Measurements from ENCODE around the gene NR1D2.

The NR1D2 gene

DNA sequence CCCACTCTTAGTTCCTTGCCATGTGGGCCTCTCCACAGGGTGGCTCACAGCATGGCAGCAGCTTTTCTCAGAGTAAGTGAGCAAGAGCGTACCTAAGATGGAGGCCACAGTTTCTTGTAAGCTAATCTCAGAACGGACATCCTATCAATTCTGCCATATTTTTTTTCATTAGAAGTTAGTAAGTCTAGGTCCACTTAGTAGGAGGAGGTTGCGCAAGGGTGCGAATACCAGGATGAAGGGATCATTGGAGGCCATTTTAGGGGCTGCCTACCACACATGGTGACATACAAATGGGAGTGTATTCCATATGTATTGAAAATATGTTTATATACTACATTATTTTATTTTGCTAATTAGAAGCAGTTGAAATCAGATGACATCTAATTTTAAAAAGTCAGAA is 31.5 kb downstream of the NR1D2 start:
- no peak for TF ChIP-seq CTCF (IDR thresholded peaks at IDR 0.05; ENCODE audit: control insufficient read depth, extremely low read depth, insufficient read depth)
- no peak overlapping the region for H3K4me3 ChIP-seq (ENCODE audit: low read depth, low read length)
- DNase-seq (ENCODE audit: low read depth): no peak

DNA sequence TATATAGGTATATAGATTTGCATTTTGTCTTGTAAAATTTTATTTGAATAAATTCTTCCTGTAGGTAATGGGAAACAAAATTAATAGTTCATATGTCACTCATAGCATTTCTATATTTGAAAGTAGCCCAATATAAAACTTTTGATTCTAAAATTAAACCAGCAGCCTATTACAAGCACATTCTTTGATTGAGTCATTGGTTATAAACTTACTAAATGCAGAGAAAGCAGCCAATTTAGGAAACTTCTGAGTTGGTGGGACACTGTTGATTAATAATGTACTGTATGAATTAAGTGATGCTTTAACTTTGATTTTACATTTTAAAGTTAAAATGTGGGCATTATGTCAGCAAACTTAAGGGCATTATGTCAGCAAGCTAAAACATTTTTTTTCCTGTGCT is 34.5 kb downstream of the NR1D2 start:
- H3K4me3 ChIP-seq (ENCODE audit: low read depth, low read length): no peak overlapping the region
- no peak for DNase-seq (ENCODE audit: low read depth)
- no peak for TF ChIP-seq CTCF (IDR thresholded peaks at IDR 0.05; ENCODE audit: control insufficient read depth, extremely low read depth, insufficient read depth)

DNA sequence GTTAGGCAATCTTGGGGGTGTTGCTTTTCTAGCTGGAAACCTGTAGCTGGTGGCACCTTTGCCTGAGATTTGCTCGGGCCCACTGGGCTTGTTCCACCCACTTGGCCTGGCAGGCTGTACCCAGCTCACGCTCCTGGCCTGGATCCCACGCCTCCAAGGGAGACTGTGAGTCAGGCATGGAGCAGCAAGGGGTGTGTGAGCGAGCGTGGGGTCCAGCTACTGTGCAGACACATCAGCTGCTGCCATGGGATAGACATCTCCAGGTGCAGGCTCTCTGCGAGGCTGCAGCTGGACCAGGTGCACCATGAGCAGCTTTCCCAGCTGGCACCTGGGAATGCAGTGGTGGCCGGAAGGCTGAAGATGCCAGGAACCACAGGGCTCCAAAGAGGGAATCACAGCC is 36.0 kb downstream of the NR1D2 start:
- no peak for TF ChIP-seq CTCF (IDR thresholded peaks at IDR 0.05; ENCODE audit: control insufficient read depth, extremely low read depth, insufficient read depth)
- no peak for DNase-seq (ENCODE audit: low read depth)
- no peak overlapping the region for H3K4me3 ChIP-seq (ENCODE audit: low read depth, low read length)

GRCh38 chr3:23981955-23982354 is 36.9 kb downstream of the NR1D2 start:
- H3K4me3 ChIP-seq (ENCODE audit: low read depth, low read length): no peak overlapping the region
- no peak for DNase-seq (ENCODE audit: low read depth)
- TF ChIP-seq CTCF (IDR thresholded peaks at IDR 0.05; ENCODE audit: control insufficient read depth, extremely low read depth, insufficient read depth): no peak

GRCh38 chr3:23984934-23985333 is 39.8 kb downstream of the NR1D2 start:
- no peak overlapping the region for H3K4me3 ChIP-seq (ENCODE audit: low read depth, low read length)
- DNase-seq (ENCODE audit: low read depth): no peak
- TF ChIP-seq CTCF (IDR thresholded peaks at IDR 0.05; ENCODE audit: control insufficient read depth, extremely low read depth, insufficient read depth): no peak

GRCh38 chr3:23985747-23986544 is 40.9 kb downstream of the NR1D2 start:
- H3K4me3 ChIP-seq (ENCODE audit: low read depth, low read length): no peak overlapping the region
- no peak for TF ChIP-seq CTCF (IDR thresholded peaks at IDR 0.05; ENCODE audit: control insufficient read depth, extremely low read depth, insufficient read depth)
- no peak for DNase-seq (ENCODE audit: low read depth)

GRCh38 chr3:23987356-23987755 is 42.3 kb downstream of the NR1D2 start:
- TF ChIP-seq CTCF (IDR thresholded peaks at IDR 0.05; ENCODE audit: control insufficient read depth, extremely low read depth, insufficient read depth): no peak
- no peak for DNase-seq (ENCODE audit: low read depth)
- no peak overlapping the region for H3K4me3 ChIP-seq (ENCODE audit: low read depth, low read length)

All from LNCaP clone FGC (cell line).